GM23248 (cell line): ENCODE data around the gene STOML3. TPM values are rescaled to one million over a fixed set of nuclear protein-coding genes. Genes with fewer than 3 reads are reported as not detected.

Experiments used
- DNase-seq: peaks from one replicate; pipeline ENCODE4 v3.0.0-alpha.2; 2015
- H2AFZ ChIP-seq: fragments of 200-600 bp; sonication (generic); 2 replicates; pipeline ENCODE4 v1.6.1; 2016; ENCODE audit warnings: antibody characterized with exemption
- H3F3A ChIP-seq: fragments of 200-600 bp; sonication (generic); 2 replicates; pipeline ENCODE4 v1.6.1; 2016; ENCODE audit warnings: mild to moderate bottlenecking, antibody characterized with exemption, mixed run types; ENCODE audit not compliant: insufficient read depth
- H3K27ac ChIP-seq: fragments of 200-600 bp; sonication (generic); 2 replicates; pipeline ENCODE4 v1.5.1; 2016; ENCODE audit warnings: mild to moderate bottlenecking
- H3K27me3 ChIP-seq: fragments of 200-600 bp; sonication (generic); replicated peaks from 2 replicates; pipeline ENCODE4 v1.6.1; 2016; ENCODE audit warnings: mild to moderate bottlenecking; ENCODE audit not compliant: insufficient read depth
- H3K36me3 ChIP-seq: fragments of 200-600 bp; sonication (generic); 2 replicates; pipeline ENCODE4 v1.6.1; 2016; ENCODE audit warnings: low read depth, mild to moderate bottlenecking
- H3K4me1 ChIP-seq: fragments of 200-600 bp; sonication (generic); 2 replicates; pipeline ENCODE4 v1.6.1; 2016; ENCODE audit warnings: mild to moderate bottlenecking; ENCODE audit not compliant: insufficient read depth
- H3K4me2 ChIP-seq: fragments of 200-600 bp; sonication (generic); one replicate; pipeline ENCODE4 v1.6.1; 2016; ENCODE audit warnings: mild to moderate bottlenecking; ENCODE audit not compliant: unreplicated experiment
- H3K4me3 ChIP-seq: fragments of 200-600 bp; sonication (generic); 2 replicates; pipeline ENCODE4 v1.5.1; 2016; ENCODE audit warnings: mild to moderate bottlenecking
- H3K79me2 ChIP-seq: fragments of 200-600 bp; sonication (generic); 2 replicates; pipeline ENCODE4 v1.6.1; 2016; ENCODE audit warnings: mild to moderate bottlenecking; ENCODE audit not compliant: insufficient read depth
- H3K9ac ChIP-seq: fragments of 200-600 bp; sonication (generic); 2 replicates; pipeline ENCODE4 v1.6.1; 2016; ENCODE audit warnings: mild to moderate bottlenecking
- H3K9me2 ChIP-seq: fragments of 200-600 bp; sonication (generic); 2 replicates; pipeline ENCODE4 v1.6.1; 2016; ENCODE audit warnings: mixed run types, mild to moderate bottlenecking, moderate library complexity; ENCODE audit not compliant: insufficient read depth
- H3K9me3 ChIP-seq: fragments of 200-600 bp; sonication (generic); one replicate; pipeline ENCODE4 v1.6.1; 2017; ENCODE audit warnings: low read depth
- H4K20me1 ChIP-seq: fragments of 200-600 bp; sonication (generic); 2 replicates; pipeline ENCODE4 v1.6.0; 2016; ENCODE audit not compliant: insufficient read depth
- EZH2 ChIP-seq: fragments of 200-600 bp; sonication (generic); IDR thresholded peaks from 2 replicates; pipeline ENCODE4 v1.6.1; 2018; ENCODE audit warnings: antibody characterized with exemption, mild to moderate bottlenecking; ENCODE audit not compliant: insufficient read depth, poor library complexity, severe bottlenecking
- EZH2phosphoT487 ChIP-seq: fragments of 200-600 bp; sonication (generic); IDR thresholded peaks from 2 replicates; pipeline ENCODE4 v1.6.1; 2018; ENCODE audit warnings: antibody characterized with exemption, moderate library complexity, mild to moderate bottlenecking, low read depth; ENCODE audit not compliant: insufficient read depth
- WGBS, 2 experiments: methylation state at CpG; one replicate each; pipeline ENCODE4 v1.1.6; 2015 to 2017; ENCODE audit warnings: low lambda C conversion rate in 2 of 2, low coverage in 1 of 2; ENCODE audit errors: missing lambda C conversion rate in 2 of 2; 5-methylcytosine and 5-hydroxymethylcytosine counted together
- in situ Hi-C: fragments of 300-500 bp; cut with MboI; formaldehyde crosslinking; loops from 2 replicates; pipeline ENCODE4 v1.15.0; 2020
- polyA plus RNA-seq: library from polyadenylated mRNA; unstranded; fragments of >200 nt; fragmentation: Nextera tagmentation; extraction: Ambion mirVana; gene quantifications from 2 replicates; pipeline ENCODE4 v1.2.1, GENCODE V29; 2016
- total RNA-seq: library from RNA; depleted of rRNA; stranded (reverse); fragments of >200 nt; shearing (Covaris generic); gene quantifications from 2 replicates; pipeline ENCODE4 v1.2.3, GENCODE V29; 2014

The STOML3 gene
- total and polyA plus RNA-seq, 2 experiments from 2014 or later, result not detected

DNA sequence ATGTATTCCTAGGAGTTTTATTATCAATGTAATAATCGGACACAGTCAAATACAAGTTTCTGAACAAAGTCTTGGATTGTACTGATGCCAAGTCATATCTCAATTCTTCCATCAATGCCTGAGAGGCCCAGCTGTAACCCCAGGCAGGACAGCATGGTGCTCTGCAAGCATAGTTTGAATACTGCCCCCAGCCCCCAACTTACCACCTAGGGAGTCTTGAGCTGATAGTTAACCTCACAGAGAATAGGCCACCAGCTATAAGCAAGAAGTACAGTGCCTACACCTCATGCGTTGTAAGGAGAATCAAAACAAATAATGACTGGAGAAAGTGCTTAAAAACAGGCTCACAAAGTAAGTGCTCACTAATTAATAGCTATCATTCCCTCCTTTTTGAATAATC lies 44.6 kb upstream of the STOML3 start:
- peaks cover 82% of the 10 kb centered on the region for H3K79me2 ChIP-seq
- no peak overlapping the region for H3K27ac ChIP-seq
- H3K9me2 ChIP-seq, result no peaks in the 10 kb centered on the region
- H3K4me3 ChIP-seq, result peak overlapping the region; percentile 97
- TF ChIP-seq EZH2 (no peak), EZH2phosphoT487 (no peak)
- peak overlapping the region; percentile 99; the same call in 1 of the 2 replicates for H2AFZ ChIP-seq
- in situ Hi-C loops, result loop anchor here (25.0 kb wide), 1 partner anchor 577 kb away; the partner anchor contains the start of gene LHFPL6
- no peak for DNase-seq
- no peaks in the 10 kb centered on the region for H3K36me3 ChIP-seq
- 65 to 77% methylated on average over 2 of the region's 2 CpGs for WGBS, 2 experiments
- no peaks in the 10 kb centered on the region for H3F3A ChIP-seq
- H3K27me3 ChIP-seq, result no peaks in the 10 kb centered on the region
- peaks cover 17% of the 10 kb centered on the region for H3K4me1 ChIP-seq
- H4K20me1 ChIP-seq, result 0 out of 2 replicates have a peak, but pooled peaks cover 4% of the 10 kb centered on the region
- peak overlapping the region; percentile 88 for H3K9ac ChIP-seq
- peak overlapping the region; percentile 98 for H3K4me2 ChIP-seq
- H3K9me3 ChIP-seq, result no peaks in the 10 kb centered on the region

DNA sequence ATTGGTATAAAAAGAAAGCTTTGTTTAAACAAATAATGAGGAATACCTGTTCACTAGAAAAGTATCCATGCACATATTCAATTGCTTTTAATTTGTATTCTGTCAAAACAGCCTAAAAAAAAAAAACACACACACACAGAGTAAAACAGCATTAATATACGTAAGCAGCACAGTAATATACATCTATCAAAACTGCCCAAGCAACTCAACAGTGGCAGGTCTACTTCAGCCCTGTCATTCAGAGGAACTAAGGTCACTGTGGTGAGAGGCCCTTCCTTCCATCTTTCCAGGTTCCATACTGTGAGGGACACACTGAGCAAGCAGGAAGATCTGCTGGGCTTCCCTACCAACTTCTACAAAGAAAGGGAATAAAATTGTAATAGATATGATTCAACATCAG lies 43.5 kb upstream of the STOML3 start:
- Histone ChIP-seq H3K9ac (no peak overlapping the region), H3F3A (no peaks in the 10 kb centered on the region), H4K20me1 (0 out of 2 replicates have a peak, but pooled peaks cover 4% of the 10 kb centered on the region), H3K4me2 (no peak overlapping the region), H3K27ac (no peak overlapping the region), H3K27me3 (no peaks in the 10 kb centered on the region), H3K9me2 (no peaks in the 10 kb centered on the region), H3K4me3 (no peak overlapping the region), H3K4me1 (peaks cover 12% of the 10 kb centered on the region; the same call in 1 of the 2 replicates), H2AFZ (no peak overlapping the region), H3K79me2 (peaks cover 77% of the 10 kb centered on the region), H3K36me3 (no peaks in the 10 kb centered on the region), H3K9me3 (no peaks in the 10 kb centered on the region)
- TF ChIP-seq EZH2phosphoT487 (no peak), EZH2 (no peak)
- in situ Hi-C loops, result loop anchor here (25.0 kb wide), 1 partner anchor 578 kb away; the partner anchor contains the start of gene LHFPL6
- DNase-seq, result no peak
- WGBS, 2 experiments, result 97 to 100% methylated on average over 1 of the region's 1 CpG

DNA sequence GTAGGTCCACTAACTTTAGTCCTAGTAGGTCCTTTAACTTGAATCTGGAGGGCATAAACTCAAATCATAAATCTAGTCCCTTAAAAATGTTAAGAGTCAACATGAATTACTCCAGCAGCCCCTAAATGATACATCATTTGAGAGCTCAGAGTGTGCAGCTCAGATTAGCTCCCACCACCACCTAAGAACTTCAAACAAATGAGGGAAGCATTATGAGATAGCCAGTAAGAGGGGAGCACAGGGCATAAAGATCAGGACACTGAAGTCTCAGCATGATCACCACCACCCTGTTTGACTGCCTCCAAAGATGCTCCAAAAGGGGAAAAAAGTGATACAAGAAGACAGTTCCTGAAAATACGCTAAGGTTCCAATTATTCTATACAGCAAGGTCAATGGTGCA lies 41.5 kb upstream of the STOML3 start:
- peaks cover 65% of the 10 kb centered on the region for H3K79me2 ChIP-seq
- H3K36me3 ChIP-seq, result 0 out of 2 replicates have a peak, but pooled peaks cover 2% of the 10 kb centered on the region
- no peak overlapping the region for H2AFZ ChIP-seq
- no peak overlapping the region for H3K9ac ChIP-seq
- no peaks in the 10 kb centered on the region for H3F3A ChIP-seq
- H3K9me3 ChIP-seq, result no peaks in the 10 kb centered on the region
- 0 out of 2 replicates have a peak, but pooled peaks cover 4% of the 10 kb centered on the region for H4K20me1 ChIP-seq
- H3K9me2 ChIP-seq, result no peaks in the 10 kb centered on the region
- no peak overlapping the region for H3K4me3 ChIP-seq
- DNase-seq, result no peak
- in situ Hi-C loops, result loop anchor here (25.0 kb wide), 1 partner anchor 580 kb away; the partner anchor contains the start of gene LHFPL6
- no peak overlapping the region for H3K27ac ChIP-seq
- no peak for TF ChIP-seq EZH2
- no peak for TF ChIP-seq EZH2phosphoT487
- no peak overlapping the region for H3K4me2 ChIP-seq
- 95 to 100% methylated on average over 1 of the region's 1 CpG for WGBS, 2 experiments
- no peaks in the 10 kb centered on the region for H3K27me3 ChIP-seq
- peaks cover 12% of the 10 kb centered on the region; the same call in 1 of the 2 replicates for H3K4me1 ChIP-seq

DNA sequence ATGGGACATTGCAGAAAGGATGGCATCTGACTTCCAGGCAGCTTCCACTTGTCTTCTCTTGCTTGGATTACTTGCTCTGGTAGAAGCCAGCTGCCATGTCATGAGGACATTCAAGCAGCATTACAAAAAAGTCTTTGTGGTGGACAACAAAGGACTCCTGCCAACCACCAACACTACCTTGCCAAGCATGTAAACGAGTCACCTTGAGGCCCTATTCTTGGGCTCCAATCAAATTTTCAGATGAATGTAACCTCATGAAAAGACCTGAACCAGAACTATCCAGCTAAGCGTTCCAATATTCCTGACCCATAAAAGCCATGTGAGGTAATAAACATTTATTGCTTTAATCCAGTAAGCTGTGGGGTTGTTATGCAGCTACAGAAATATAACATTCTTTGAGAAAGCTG lies 34.8 kb upstream of the STOML3 start:
- no peak for TF ChIP-seq EZH2
- no peak for TF ChIP-seq EZH2phosphoT487
- Histone ChIP-seq H3K4me1 (no peaks in the 10 kb centered on the region; the same call in 1 of the 2 replicates), H4K20me1 (no peaks in the 10 kb centered on the region), H3K27me3 (no peaks in the 10 kb centered on the region), H3K9me2 (no peaks in the 10 kb centered on the region), H3K36me3 (peaks cover 45% of the 10 kb centered on the region; the same call in 1 of the 2 replicates), H3K9ac (no peak overlapping the region), H3K79me2 (no peaks in the 10 kb centered on the region; the same call in 1 of the 2 replicates), H3K9me3 (no peaks in the 10 kb centered on the region), H3K27ac (no peak overlapping the region), H3K4me3 (no peak overlapping the region), H3F3A (no peaks in the 10 kb centered on the region), H3K4me2 (no peak overlapping the region), H2AFZ (no peak overlapping the region)
- in situ Hi-C loops, result loop anchor here (25.0 kb wide), 1 partner anchor 587 kb away; the partner anchor contains the start of gene LHFPL6
- WGBS, 2 experiments, result 95 to 100% methylated on average over 2 of the region's 2 CpGs
- DNase-seq, result peak; percentile 5
